Measurements from ENCODE around the gene ZNF598. TPM values are rescaled to one million over a fixed set of nuclear protein-coding genes. Genes with fewer than 3 reads are reported as not detected.

The ZNF598 gene
- total RNA-seq, 1 experiment from 2014 or later = 70.9 TPM

- H4K91ac ChIP-seq (ENCODE audit: insufficient read length, low read depth, low read length) = no peak overlapping the region
- no peak overlapping the region for H2AK5ac ChIP-seq (ENCODE audit: insufficient read length, low read length)
- no peak overlapping the region for H4K8ac ChIP-seq (replicated peaks; ENCODE audit: insufficient read length, low read depth, low read length)
- H3K79me2 ChIP-seq (ENCODE audit: insufficient read depth, low read length) = peaks cover 26% of the 10 kb centered on the region; the same call in 1 of the 2 replicates
- H2AFZ ChIP-seq (ENCODE audit: low read length) = no peak overlapping the region
- H2BK120ac ChIP-seq (ENCODE audit: low read depth, low read length, poor library complexity, severe bottlenecking) = no peak overlapping the region
- no peaks in the 10 kb centered on the region; a peak in 1 of 5 replicates for H3K9me3 Mint-ChIP-seq
- H3T11ph ChIP-seq (ENCODE audit: low read length) = no peak overlapping the region
- no peak overlapping the region for H4K5ac ChIP-seq (ENCODE audit: insufficient read length, low read depth, low read length)
- no peak overlapping the region for H3K56ac ChIP-seq (ENCODE audit: insufficient read length, low read depth, low read length)
- H3K4me3 Mint-ChIP-seq = peak overlapping the region; percentile 78 to 81
- no peak for DNase-seq
- H2BK5ac ChIP-seq (ENCODE audit: insufficient read length, low read length) = no peak overlapping the region
- H2BK15ac ChIP-seq (ENCODE audit: low read depth, low read length) = no peak overlapping the region
- no peaks in the 10 kb centered on the region for H3K9me3 ChIP-seq (ENCODE audit: control insufficient read depth, low read depth, low read length)
- TF ChIP-seq CTCF (conservative IDR thresholded peaks at IDR 0.05) = no peak
- H3K4ac ChIP-seq (ENCODE audit: low read depth, low read length) = no peak overlapping the region
- no peaks in the 10 kb centered on the region for H4K20me1 ChIP-seq (ENCODE audit: control insufficient read depth, insufficient read depth, insufficient read length)
- no peak overlapping the region for H3K23ac ChIP-seq (ENCODE audit: insufficient read length, low read depth, low read length)
- H3K27ac ChIP-seq (ENCODE audit: insufficient read length, low read depth, low read length) = no peak overlapping the region
- H3K18ac ChIP-seq (ENCODE audit: insufficient read length, low read depth, low read length) = no peak overlapping the region
- no peak overlapping the region for H3K14ac ChIP-seq (ENCODE audit: insufficient read depth, low read length)
- no peak overlapping the region for H2BK20ac ChIP-seq (ENCODE audit: low read depth, low read length, poor library complexity, severe bottlenecking)
- no CpG with 5 or more reads among the region's 23 CpGs for WGBS (ENCODE audit: extremely low coverage, insufficient read length, low lambda C conversion rate)
- H3K79me1 ChIP-seq (ENCODE audit: insufficient read depth, low read depth, low read length, poor library complexity, severe bottlenecking) = peaks cover 21% of the 10 kb centered on the region
- H3K27me3 ChIP-seq (ENCODE audit: insufficient read depth, low read length) = no peaks in the 10 kb centered on the region
- peak overlapping the region; percentile 77 for H3K9ac ChIP-seq (ENCODE audit: extremely low read depth, insufficient read length, low read length)
- peaks cover 6% of the 10 kb centered on the region; the same call in 1 of the 2 replicates for H3K4me1 ChIP-seq (ENCODE audit: insufficient read depth, low read length)
- H3K4me1 Mint-ChIP-seq = peaks cover 22 to 36% of the 10 kb centered on the region in 2 experiments
- peak overlapping the region; percentile 73 for H3K4me2 ChIP-seq (ENCODE audit: insufficient read depth, insufficient read length, low read length)
- no peak overlapping the region; a peak in 1 of 7 replicates for H3K27ac Mint-ChIP-seq
- peaks cover 11% of the 10 kb centered on the region for H3K23me2 ChIP-seq (ENCODE audit: insufficient read length, low read depth, low read length, poor library complexity, severe bottlenecking)
- H3K27me3 Mint-ChIP-seq (ENCODE audit: low read depth) = no peaks in the 10 kb centered on the region; the same call in 1 of the 2 replicates
- peaks cover 5 to 16% (median 12%) of the 10 kb centered on the region in 3 experiments for H3K36me3 Mint-ChIP-seq (ENCODE audit: insufficient read depth in 1 of 3, low read depth in 3 of 3)
- H2BK12ac ChIP-seq (ENCODE audit: insufficient read length, low read depth, low read length) = no peak overlapping the region
These were observed 924 bp downstream of the ZNF598 start for GRCh38 chr16:2008631-2009163.
